Activated naive CD4-positive, alpha-beta T cell treated with anti-CD3 and anti-CD28 coated beads, Interleukin-2, amount 50 U/mL, for 24 hours (primary cell): Measurements from ENCODE around the gene NUDT17.
A peak's percentile ranks its signal among the peaks of the same experiment; 100 is the strongest.
"Not testable (repeated sequence)": the region's sequence is repeated elsewhere in the genome, so short reads cannot be mapped to it uniquely, and the experiment has no call there.

Source experiments
- H3K27ac Mint-ChIP-seq: one replicate; pipeline ENCODE4 v1.8.0; 2021; ENCODE audit warnings: mild to moderate bottlenecking, mixed read lengths
- H3K27me3 Mint-ChIP-seq: one replicate; pipeline ENCODE4 v1.8.0; 2021; ENCODE audit warnings: mixed read lengths
- H3K36me3 Mint-ChIP-seq: one replicate; pipeline ENCODE4 v1.8.0; 2021; ENCODE audit warnings: mixed read lengths
- H3K4me1 Mint-ChIP-seq: one replicate; pipeline ENCODE4 v1.8.0; 2021; ENCODE audit warnings: mixed read lengths
- H3K4me3 Mint-ChIP-seq: one replicate; pipeline ENCODE4 v1.8.0; 2021; ENCODE audit warnings: mild to moderate bottlenecking, mixed read lengths
- H3K9me3 Mint-ChIP-seq: one replicate; pipeline ENCODE4 v1.8.0; 2021; ENCODE audit warnings: mixed read lengths

NUDT17 gene

GRCh38 chr1:145845514-145846161, at the start of gene NUDT17:
TSS of gene NUDT17 (plus strand) at chr1:145845630. CDS start at chr1:145845641, 11 bp downstream.
- peaks cover 18% of the 10 kb centered on the region for H3K4me1 Mint-ChIP-seq
- no peak within 1 kb of the TSS for H3K4me3 Mint-ChIP-seq
- peak within 1 kb of the TSS; percentile 65 for H3K27ac Mint-ChIP-seq
- no peaks in the 10 kb centered on the region for H3K27me3 Mint-ChIP-seq
- H3K9me3 Mint-ChIP-seq, result no peaks in the 10 kb centered on the region
- H3K36me3 Mint-ChIP-seq, result peaks cover 3% of the 10 kb centered on the region

- H3K9me3 Mint-ChIP-seq, result peaks cover 9% of the 10 kb centered on the region
- H3K4me1 Mint-ChIP-seq, result peaks cover 32% of the 10 kb centered on the region
- no peaks in the 10 kb centered on the region for H3K27me3 Mint-ChIP-seq
- peaks cover 33% of the 10 kb centered on the region for H3K36me3 Mint-ChIP-seq
- no peak overlapping the region for H3K4me3 Mint-ChIP-seq
- H3K27ac Mint-ChIP-seq, result no peak overlapping the region
Observed at GRCh38 chr1:145796753-145797152, 48.7 kb upstream of the NUDT17 start.

DNA sequence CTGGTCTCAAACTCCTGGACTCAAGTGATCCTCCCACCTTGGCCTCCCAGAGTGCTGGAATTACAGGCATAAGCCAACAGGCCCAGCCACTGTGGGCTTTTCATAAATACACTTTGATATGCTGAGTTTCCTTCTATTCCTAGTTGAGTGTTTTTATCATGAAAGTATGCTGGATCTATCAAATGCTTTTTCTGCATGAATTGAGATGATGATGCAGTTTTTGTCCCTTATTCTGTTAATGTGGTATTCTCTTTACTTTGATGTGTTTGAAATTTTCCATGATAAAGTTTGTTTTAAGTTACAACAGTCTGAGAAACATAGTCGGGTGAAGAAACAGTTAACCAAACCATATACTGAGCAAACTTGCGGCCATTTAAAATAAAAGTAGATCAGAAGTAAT, 45.6 kb upstream of the NUDT17 start:
- peaks cover 53% of the 10 kb centered on the region for H3K4me1 Mint-ChIP-seq
- no peak overlapping the region for H3K4me3 Mint-ChIP-seq
- no peak overlapping the region for H3K27ac Mint-ChIP-seq
- peaks cover 31% of the 10 kb centered on the region for H3K36me3 Mint-ChIP-seq
- H3K9me3 Mint-ChIP-seq, result peaks cover 9% of the 10 kb centered on the region
- H3K27me3 Mint-ChIP-seq, result no peaks in the 10 kb centered on the region

- H3K4me3 Mint-ChIP-seq, result no peak overlapping the region
Observed at GRCh38 chr1:145804235-145805045, 41.0 kb upstream of the NUDT17 start.

DNA sequence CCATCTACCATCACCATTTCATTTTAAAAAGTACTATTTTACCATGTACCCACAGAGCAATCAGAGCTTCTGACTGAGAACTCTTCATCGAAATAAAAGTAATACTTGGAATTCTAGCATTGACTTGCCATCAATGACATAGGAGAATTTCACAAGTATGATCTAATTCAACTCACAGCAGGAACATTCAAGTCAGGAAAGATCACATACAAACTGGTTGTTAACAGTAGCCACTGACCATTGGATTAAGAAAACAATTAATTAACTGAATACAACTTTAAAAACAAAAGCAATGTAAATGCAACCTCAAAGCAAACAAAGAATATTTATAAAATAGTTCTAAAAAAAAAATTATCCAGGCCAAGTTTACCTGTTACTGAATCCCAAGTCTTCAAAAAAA, 40.4 kb upstream of the NUDT17 start:
- H3K4me3 Mint-ChIP-seq, result no peak overlapping the region
- no peaks in the 10 kb centered on the region for H3K9me3 Mint-ChIP-seq
- H3K4me1 Mint-ChIP-seq, result peaks cover 62% of the 10 kb centered on the region
- no peak overlapping the region for H3K27ac Mint-ChIP-seq
- no peaks in the 10 kb centered on the region for H3K27me3 Mint-ChIP-seq
- H3K36me3 Mint-ChIP-seq, result peaks cover 4% of the 10 kb centered on the region

More at GRCh38 chr1:145804235-145805045, 41.0 kb upstream of the NUDT17 start:
- peaks cover 10% of the 10 kb centered on the region for H3K36me3 Mint-ChIP-seq
- no peaks in the 10 kb centered on the region for H3K27me3 Mint-ChIP-seq
- no peak overlapping the region for H3K27ac Mint-ChIP-seq
- peaks cover 66% of the 10 kb centered on the region for H3K4me1 Mint-ChIP-seq
- no peaks in the 10 kb centered on the region for H3K9me3 Mint-ChIP-seq

GRCh38 chr1:145806408-145806807, 39.0 kb upstream of the NUDT17 start:
- H3K36me3 Mint-ChIP-seq, result peaks cover 4% of the 10 kb centered on the region
- H3K27me3 Mint-ChIP-seq, result no peaks in the 10 kb centered on the region
- H3K27ac Mint-ChIP-seq, result no peak overlapping the region
- H3K9me3 Mint-ChIP-seq, result no peaks in the 10 kb centered on the region
- H3K4me3 Mint-ChIP-seq, result no peak overlapping the region
- peaks cover 53% of the 10 kb centered on the region for H3K4me1 Mint-ChIP-seq

GRCh38 chr1:145806844-145807243, 38.6 kb upstream of the NUDT17 start:
- peaks cover 48% of the 10 kb centered on the region for H3K4me1 Mint-ChIP-seq
- H3K27ac Mint-ChIP-seq, result no peak overlapping the region
- H3K27me3 Mint-ChIP-seq, result no peaks in the 10 kb centered on the region
- H3K36me3 Mint-ChIP-seq, result peaks cover 4% of the 10 kb centered on the region
- H3K9me3 Mint-ChIP-seq, result no peaks in the 10 kb centered on the region
- H3K4me3 Mint-ChIP-seq, result no peak overlapping the region

DNA sequence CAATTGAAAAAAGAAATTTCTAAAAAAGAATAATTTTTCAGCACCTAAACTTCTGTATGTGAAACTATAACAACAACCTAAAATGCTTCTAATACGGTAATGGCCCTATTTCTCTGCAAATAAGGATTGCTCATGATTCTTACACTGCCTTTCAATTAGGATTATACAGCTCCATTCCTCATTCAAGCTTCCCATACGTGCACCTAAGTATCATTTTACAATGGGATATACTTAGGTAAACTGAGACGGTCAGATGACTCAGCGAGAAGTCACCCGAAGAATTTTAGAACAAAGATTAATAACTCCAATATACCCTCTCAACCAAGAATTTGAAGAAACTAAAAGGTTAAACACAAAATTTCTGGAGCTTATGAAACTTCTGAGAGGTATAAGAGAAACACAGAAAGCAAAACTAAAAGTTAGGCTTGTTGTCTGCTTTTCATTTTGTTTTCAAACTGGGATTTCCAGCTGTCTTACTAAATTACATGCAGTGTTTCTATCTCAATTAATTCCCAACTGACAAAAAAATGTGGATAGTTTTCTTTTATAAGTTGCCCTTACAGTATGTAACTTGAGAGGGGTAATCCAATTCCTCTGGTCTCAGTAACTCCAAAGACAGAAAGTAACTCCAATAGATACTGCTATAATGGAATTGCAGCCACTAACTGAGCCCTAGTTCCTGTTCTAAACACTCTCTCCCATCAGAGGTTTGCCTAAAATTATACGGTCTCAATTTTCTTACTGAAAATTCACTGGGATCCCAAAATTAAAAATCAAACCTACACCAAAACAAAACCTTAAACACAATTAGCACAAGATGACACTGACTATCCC, 32.2 kb upstream of the NUDT17 start:
- H3K9me3 Mint-ChIP-seq, H3K4me3 Mint-ChIP-seq: not testable (repeated sequence)

GRCh38 chr1:145818095-145818494, 27.3 kb upstream of the NUDT17 start:
- H3K36me3 Mint-ChIP-seq, H3K4me3 Mint-ChIP-seq, H3K9me3 Mint-ChIP-seq, H3K27me3 Mint-ChIP-seq, H3K27ac Mint-ChIP-seq, H3K4me1 Mint-ChIP-seq: not testable (repeated sequence)

More for the DNA sequence above, 32.2 kb upstream of the NUDT17 start:
- not testable (repeated sequence) for H3K4me1 Mint-ChIP-seq, H3K27ac Mint-ChIP-seq, H3K36me3 Mint-ChIP-seq, H3K27me3 Mint-ChIP-seq

- Mint-ChIP-seq H3K4me1 (peaks cover 33% of the 10 kb centered on the region), H3K36me3 (peaks cover 12% of the 10 kb centered on the region)
- not testable (repeated sequence) for H3K27ac Mint-ChIP-seq, H3K27me3 Mint-ChIP-seq, H3K4me3 Mint-ChIP-seq, H3K9me3 Mint-ChIP-seq
Observed at GRCh38 chr1:145822779-145823331, 22.6 kb upstream of the NUDT17 start.

DNA sequence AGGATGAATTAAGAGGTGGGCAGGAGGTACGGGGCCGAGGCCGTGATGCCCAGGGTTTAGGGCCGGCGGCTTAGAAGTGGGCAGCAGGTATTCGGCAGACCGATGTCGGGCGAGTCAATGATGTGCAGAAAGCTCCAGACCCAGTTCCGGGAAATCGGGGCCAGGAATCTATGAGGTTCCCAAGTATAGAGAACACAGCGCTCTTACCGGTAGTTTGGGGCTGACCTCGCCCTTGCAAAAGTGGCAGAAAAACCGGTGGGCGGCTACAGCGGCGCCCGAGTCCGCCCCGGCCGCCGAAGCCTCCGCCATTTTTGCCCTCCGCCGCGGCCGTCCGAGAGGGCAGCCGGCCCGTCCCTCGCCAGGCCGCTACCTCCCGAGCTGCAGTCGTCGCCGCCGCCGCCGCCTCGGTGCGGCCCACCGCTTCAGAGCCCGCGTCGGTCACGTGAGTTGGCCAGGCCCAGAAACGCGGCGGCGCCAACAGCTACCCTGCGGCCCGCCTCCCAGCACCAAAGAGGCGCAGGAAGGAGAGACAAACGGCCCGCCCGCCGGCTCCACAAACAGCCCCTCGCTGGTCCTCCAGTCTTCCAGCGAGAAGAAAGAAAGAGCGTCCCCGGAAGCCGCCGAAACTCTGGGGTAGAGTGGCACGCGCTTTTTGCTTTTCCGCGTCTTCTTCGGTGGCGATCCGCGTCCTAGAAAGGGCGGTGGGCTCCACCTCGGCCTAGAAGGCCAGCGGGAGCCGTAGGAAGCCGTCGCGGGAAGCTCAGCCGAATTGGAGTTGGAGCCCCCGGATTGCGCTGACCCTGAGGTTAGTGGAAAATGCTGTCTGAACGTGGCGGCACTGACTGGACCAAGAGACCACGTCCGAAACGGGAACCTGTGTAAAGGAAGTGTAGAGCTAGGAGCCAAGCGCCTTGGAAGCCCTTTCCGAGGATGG, 21.6 kb upstream of the NUDT17 start, which contains the start of the genes POLR3C and RNF115:
Gene POLR3C, plus strand, starts transcription at position 636 of the 934 bp plus-strand sequence. CDS start 1,577 bp downstream, outside the sequence.
Gene RNF115, minus strand, starts transcription at position 531 of the 934 bp plus-strand sequence. Its CDS starts 222 bp downstream, at position 309.
- Mint-ChIP-seq H3K36me3 (peaks cover 20% of the 10 kb centered on the region), H3K4me3 (peak within 1 kb of the TSS; percentile 98), H3K9me3 (no peaks in the 10 kb centered on the region), H3K27ac (peak within 1 kb of the TSS; percentile 98), H3K4me1 (peaks cover 42% of the 10 kb centered on the region), H3K27me3 (no peaks in the 10 kb centered on the region)

- Mint-ChIP-seq H3K27me3 (no peaks in the 10 kb centered on the region), H3K4me3 (peak overlapping the region; percentile 98), H3K9me3 (no peaks in the 10 kb centered on the region), H3K4me1 (peaks cover 44% of the 10 kb centered on the region), H3K36me3 (peaks cover 25% of the 10 kb centered on the region), H3K27ac (peak overlapping the region; percentile 98)
Observed at GRCh38 chr1:145824499-145824842, 21.0 kb upstream of the NUDT17 start.

- Mint-ChIP-seq H3K36me3 (peaks cover 30% of the 10 kb centered on the region), H3K4me1 (peaks cover 51% of the 10 kb centered on the region), H3K27ac (peak overlapping the region; percentile 90), H3K27me3 (no peaks in the 10 kb centered on the region), H3K4me3 (peak overlapping the region; percentile 98), H3K9me3 (no peaks in the 10 kb centered on the region)
Observed at GRCh38 chr1:145826030-145826429, 19.4 kb upstream of the NUDT17 start.

DNA sequence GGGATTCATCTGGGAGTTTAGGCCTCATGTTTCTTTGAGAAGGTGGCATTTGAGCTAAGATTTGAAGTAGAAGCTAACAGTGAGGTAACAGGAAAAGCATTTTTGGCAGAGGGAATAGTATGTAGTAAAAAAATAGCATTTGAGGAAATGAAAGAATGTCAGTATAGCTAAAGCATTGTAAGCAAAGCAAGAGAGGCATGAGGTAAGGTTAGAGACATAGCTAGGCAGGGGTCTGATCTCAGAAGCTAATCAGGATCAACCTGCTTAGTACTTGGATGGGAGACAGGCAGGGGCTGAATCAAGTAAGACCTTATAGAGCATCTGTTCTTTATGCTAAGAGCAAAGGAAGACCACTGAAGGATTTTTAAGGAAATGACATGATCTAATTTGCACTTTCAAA, 17.5 kb upstream of the NUDT17 start:
- Mint-ChIP-seq H3K4me1 (peaks cover 46% of the 10 kb centered on the region), H3K4me3 (peak overlapping the region; percentile 75), H3K36me3 (peaks cover 35% of the 10 kb centered on the region), H3K9me3 (no peaks in the 10 kb centered on the region), H3K27me3 (no peaks in the 10 kb centered on the region), H3K27ac (peak overlapping the region; percentile 97)
